ENCODE data around the gene TMEM134. TPM values are rescaled to one million over a fixed set of nuclear protein-coding genes. Genes with fewer than 3 reads are reported as not detected.

TMEM134 gene
- total RNA-seq, 1 experiment from 2014 or later = 73.5 TPM

DNA sequence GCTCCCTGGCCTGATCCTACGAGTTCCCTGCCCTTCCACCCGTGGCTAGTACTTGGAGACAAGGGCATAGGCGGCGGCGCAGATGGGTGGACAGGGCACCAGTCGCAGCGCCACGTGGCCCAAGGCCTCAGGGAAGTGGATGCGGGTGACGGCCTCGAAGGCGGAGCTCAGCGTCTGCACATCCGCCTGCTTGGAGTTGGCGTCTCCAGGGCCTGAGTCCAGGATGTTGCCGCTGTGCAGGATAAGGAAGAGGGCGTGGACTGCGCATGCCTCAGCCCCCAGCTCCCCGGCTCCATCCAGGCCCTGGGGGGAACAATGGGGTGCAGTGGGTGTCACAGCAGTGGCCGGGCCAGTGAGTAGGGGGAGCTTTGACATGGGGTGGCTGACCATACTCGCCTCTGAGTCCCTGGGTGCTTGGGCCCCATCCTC, 29.5 kb upstream of the TMEM134 start:
- ChIA-PET CTCF (no interaction called here), POLR2A (ENCODE audit: unreplicated experiment) (no interaction called here)
- Histone ChIP-seq H3K79me2 (ENCODE audit: low read length) (peaks cover 9% of the 10 kb centered on the region; the same call in 1 of the 2 replicates), H3K27me3 (ENCODE audit: low read length) (no peaks in the 10 kb centered on the region), H3K9me3 (ENCODE audit: low read length) (no peaks in the 10 kb centered on the region), H4K20me1 (ENCODE audit: low read length) (no peaks in the 10 kb centered on the region; the same call in 1 of the 2 replicates), H3K36me3 (ENCODE audit: low read depth, low read length) (no peaks in the 10 kb centered on the region), H3K9me2 (replicated peaks; ENCODE audit: low read length) (no peaks in the 10 kb centered on the region), H3F3A (ENCODE audit: low read length, unreplicated experiment) (no peaks in the 10 kb centered on the region), H3K4me1 (ENCODE audit: insufficient read depth, low read length) (peaks cover 1% of the 10 kb centered on the region; the same call in 1 of the 2 replicates), H2AFZ (ENCODE audit: low read length) (no peak overlapping the region), H3K27ac (ENCODE audit: low read length) (no peak overlapping the region), H3K4me3 (ENCODE audit: low read length) (no peak overlapping the region), H3K9ac (ENCODE audit: low read length) (no peak overlapping the region), H3K4me2 (ENCODE audit: low read length) (no peak overlapping the region)
- intact Hi-C loops (cut with micrococcal nuclease) = no loop called here
- TF ChIP-seq EZH2 (IDR thresholded peaks at IDR 0.05; ENCODE audit: low read length, unreplicated experiment) (no peak), EZH2phosphoT487 (IDR thresholded peaks at IDR 0.05; ENCODE audit: borderline replicate concordance, low read length) (no peak)
- TF ChIP-seq, protein P1, sequence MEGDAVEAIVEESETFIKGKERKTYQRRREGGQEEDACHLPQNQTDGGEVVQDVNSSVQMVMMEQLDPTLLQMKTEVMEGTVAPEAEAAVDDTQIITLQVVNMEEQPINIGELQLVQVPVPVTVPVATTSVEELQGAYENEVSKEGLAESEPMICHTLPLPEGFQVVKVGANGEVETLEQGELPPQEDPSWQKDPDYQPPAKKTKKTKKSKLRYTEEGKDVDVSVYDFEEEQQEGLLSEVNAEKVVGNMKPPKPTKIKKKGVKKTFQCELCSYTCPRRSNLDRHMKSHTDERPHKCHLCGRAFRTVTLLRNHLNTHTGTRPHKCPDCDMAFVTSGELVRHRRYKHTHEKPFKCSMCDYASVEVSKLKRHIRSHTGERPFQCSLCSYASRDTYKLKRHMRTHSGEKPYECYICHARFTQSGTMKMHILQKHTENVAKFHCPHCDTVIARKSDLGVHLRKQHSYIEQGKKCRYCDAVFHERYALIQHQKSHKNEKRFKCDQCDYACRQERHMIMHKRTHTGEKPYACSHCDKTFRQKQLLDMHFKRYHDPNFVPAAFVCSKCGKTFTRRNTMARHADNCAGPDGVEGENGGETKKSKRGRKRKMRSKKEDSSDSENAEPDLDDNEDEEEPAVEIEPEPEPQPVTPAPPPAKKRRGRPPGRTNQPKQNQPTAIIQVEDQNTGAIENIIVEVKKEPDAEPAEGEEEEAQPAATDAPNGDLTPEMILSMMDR (conservative IDR thresholded peaks at IDR 0.05; ENCODE audit: low read depth, low read length) = no peak
- BruUV-seq (replicated peaks) = no TSS peak
- ATAC-seq = no peak
- no peak for DNase-seq

DNA sequence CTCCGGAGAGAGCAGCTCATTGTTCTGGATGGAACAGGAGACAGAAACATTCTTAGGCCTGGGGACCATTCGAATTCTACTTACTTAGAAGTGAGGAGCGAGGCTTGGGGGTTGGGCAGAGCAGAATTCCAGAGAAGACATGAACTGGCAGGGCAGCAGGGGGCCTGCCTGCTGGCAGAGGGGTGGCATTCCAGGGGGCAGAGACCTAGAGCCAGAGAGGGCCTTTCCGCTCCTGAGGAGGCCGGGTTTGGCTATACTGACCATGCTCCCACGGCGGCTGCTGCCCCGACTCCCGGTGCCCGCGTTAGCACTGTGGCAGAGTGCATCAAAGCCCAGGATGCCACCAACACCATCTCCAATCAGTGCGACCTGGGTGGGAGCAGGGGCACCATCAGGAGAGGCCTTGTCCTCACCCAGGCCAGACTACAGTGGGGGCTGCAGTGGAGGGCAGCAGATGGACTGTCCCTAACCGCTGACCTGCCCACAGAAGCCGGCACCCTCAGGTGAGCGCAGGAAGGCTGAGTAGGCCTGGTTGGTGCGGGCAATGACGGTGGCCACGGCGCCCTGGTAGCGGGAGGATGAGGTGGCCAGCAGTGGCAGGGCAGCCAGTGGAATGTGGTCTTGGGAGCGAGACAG, 28.7 kb upstream of the TMEM134 start:
- POLR2A ChIA-PET (ENCODE audit: unreplicated experiment) = no interaction called here
- H3K27ac ChIP-seq (ENCODE audit: low read length) = no peak overlapping the region
- H3K4me3 ChIP-seq (ENCODE audit: low read length) = no peak overlapping the region
- H4K20me1 ChIP-seq (ENCODE audit: low read length) = no peaks in the 10 kb centered on the region; the same call in 1 of the 2 replicates
- H3K9me3 ChIP-seq (ENCODE audit: low read length) = no peaks in the 10 kb centered on the region
- ATAC-seq (no peak), DNase-seq (no peak)
- intact Hi-C loops (cut with micrococcal nuclease) = no loop called here
- BruUV-seq (replicated peaks) = no TSS peak
- no peaks in the 10 kb centered on the region for H3K27me3 ChIP-seq (ENCODE audit: low read length)
- no peak overlapping the region for H3K9ac ChIP-seq (ENCODE audit: low read length)
- no peaks in the 10 kb centered on the region for H3F3A ChIP-seq (ENCODE audit: low read length, unreplicated experiment)
- H3K79me2 ChIP-seq (ENCODE audit: low read length) = 0 out of 2 replicates have a peak, but pooled peaks cover 3% of the 10 kb centered on the region
- H3K4me1 ChIP-seq (ENCODE audit: insufficient read depth, low read length) = no peaks in the 10 kb centered on the region
- no peaks in the 10 kb centered on the region for H3K9me2 ChIP-seq (replicated peaks; ENCODE audit: low read length)
- TF ChIP-seq EZH2phosphoT487 (IDR thresholded peaks at IDR 0.05; ENCODE audit: borderline replicate concordance, low read length) (no peak), EZH2 (IDR thresholded peaks at IDR 0.05; ENCODE audit: low read length, unreplicated experiment) (no peak)
- TF ChIP-seq, protein P1 (conservative IDR thresholded peaks at IDR 0.05; ENCODE audit: low read depth, low read length) = no peak
- CTCF ChIA-PET = no interaction called here
- no peak overlapping the region for H3K4me2 ChIP-seq (ENCODE audit: low read length)
- H2AFZ ChIP-seq (ENCODE audit: low read length) = no peak overlapping the region
- H3K36me3 ChIP-seq (ENCODE audit: low read depth, low read length) = no peaks in the 10 kb centered on the region; the same call in 1 of the 2 replicates

DNA sequence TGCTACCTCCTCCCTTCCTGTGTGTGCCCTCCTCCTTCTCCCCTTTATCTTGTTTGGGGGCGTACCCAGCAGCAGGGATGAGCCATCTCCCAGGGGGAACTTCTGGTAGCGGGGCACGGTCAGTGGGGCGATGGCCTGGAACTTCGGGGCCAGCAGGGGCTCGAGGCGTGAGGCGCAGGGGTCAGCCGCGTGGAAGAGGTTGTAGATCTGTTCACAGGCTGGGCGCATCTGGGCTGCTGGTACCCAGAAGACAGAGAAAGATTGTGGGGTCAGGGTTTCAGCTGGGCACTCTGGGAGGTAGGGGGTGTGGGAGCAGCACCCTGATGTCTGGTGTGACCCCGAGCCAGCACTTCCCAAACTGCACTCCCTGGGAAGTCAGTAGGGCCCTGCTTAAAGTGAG, 27.1 kb upstream of the TMEM134 start:
- H3K27me3 ChIP-seq (ENCODE audit: low read length) = no peaks in the 10 kb centered on the region
- H3K36me3 ChIP-seq (ENCODE audit: low read depth, low read length) = no peaks in the 10 kb centered on the region; the same call in 1 of the 2 replicates
- no peak for TF ChIP-seq EZH2phosphoT487 (IDR thresholded peaks at IDR 0.05; ENCODE audit: borderline replicate concordance, low read length)
- CTCF ChIA-PET = no interaction called here
- no peaks in the 10 kb centered on the region for H3K4me1 ChIP-seq (ENCODE audit: insufficient read depth, low read length)
- H3K4me3 ChIP-seq (ENCODE audit: low read length) = no peak overlapping the region
- no TSS peak for BruUV-seq (replicated peaks)
- intact Hi-C loops (cut with micrococcal nuclease) = no loop called here
- ATAC-seq = no peak
- POLR2A ChIA-PET (ENCODE audit: unreplicated experiment) = no interaction called here
- no peaks in the 10 kb centered on the region for H3F3A ChIP-seq (ENCODE audit: low read length, unreplicated experiment)
- H2AFZ ChIP-seq (ENCODE audit: low read length) = no peak overlapping the region
- no peak overlapping the region for H3K27ac ChIP-seq (ENCODE audit: low read length)
- DNase-seq = no peak
- no peaks in the 10 kb centered on the region; the same call in 1 of the 2 replicates for H4K20me1 ChIP-seq (ENCODE audit: low read length)
- no peak overlapping the region for H3K4me2 ChIP-seq (ENCODE audit: low read length)
- no peaks in the 10 kb centered on the region for H3K9me2 ChIP-seq (replicated peaks; ENCODE audit: low read length)
- H3K9ac ChIP-seq (ENCODE audit: low read length) = no peak overlapping the region
- no peaks in the 10 kb centered on the region for H3K79me2 ChIP-seq (ENCODE audit: low read length)
- H3K9me3 ChIP-seq (ENCODE audit: low read length) = no peaks in the 10 kb centered on the region
